ENCODE measurements around the gene TRPM7. TPM values are rescaled to one million over a fixed set of nuclear protein-coding genes. Genes with fewer than 3 reads are reported as not detected.
"Not testable (repeated sequence)": the region's sequence is repeated elsewhere in the genome, so short reads cannot be mapped to it uniquely, and the experiment has no call there.

Gene TRPM7
- total RNA-seq, 2 experiments from 2014 or later: 29.0 to 30.0 TPM

DNA sequence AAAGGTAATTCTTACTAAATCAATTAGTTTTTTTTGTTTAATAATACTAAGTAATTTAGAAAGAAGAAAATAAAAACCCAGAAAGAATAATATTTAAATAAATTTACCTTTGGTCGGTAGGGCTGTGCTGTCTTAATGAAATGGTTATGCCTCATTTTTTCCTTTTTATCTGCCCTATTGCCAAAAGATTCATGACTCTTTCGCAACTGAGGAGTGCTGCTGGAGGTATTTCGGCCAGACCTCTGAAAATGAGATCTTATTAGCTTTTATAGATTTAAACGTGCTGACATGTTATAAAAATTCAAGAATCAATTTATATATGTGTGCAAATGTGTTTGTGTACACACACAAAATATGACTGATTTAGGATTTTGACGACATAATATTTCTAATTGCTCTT lies 73.0 kb downstream of the TRPM7 start:
- no peak overlapping the region for H3K4me3 ChIP-seq (ENCODE audit: low read length)
- no peak overlapping the region for H3K27ac Mint-ChIP-seq
- no peaks in the 10 kb centered on the region for H3K9me3 Mint-ChIP-seq
- peaks cover 69% of the 10 kb centered on the region for H3K36me3 Mint-ChIP-seq (ENCODE audit: low read depth)
- DNase-seq (no peak), ATAC-seq (ENCODE audit: poor library complexity) (no peak)
- H3K4me1 ChIP-seq (ENCODE audit: insufficient read depth, low read length): no peaks in the 10 kb centered on the region
- H3K9me3 ChIP-seq (ENCODE audit: control insufficient read depth in 1 of 2, insufficient read depth in 1 of 2, low read length in 2 of 2): no peaks in the 10 kb centered on the region
- CTCF ChIA-PET: no interaction called here
- POLR2A ChIA-PET: no interaction called here
- H3K4me1 Mint-ChIP-seq (ENCODE audit: low read depth): no peaks in the 10 kb centered on the region
- no peak overlapping the region for H3K4me3 Mint-ChIP-seq
- no peak overlapping the region for H3K27ac ChIP-seq (ENCODE audit: low read depth in 1 of 2, low read length in 2 of 2)
- peaks cover 63% of the 10 kb centered on the region for H3K36me3 ChIP-seq (ENCODE audit: insufficient read depth, low read length)
- H3K27me3 Mint-ChIP-seq: no peaks in the 10 kb centered on the region
- intact Hi-C loops (cut with DNase I, micrococcal nuclease): no loop called here
- TF ChIP-seq, protein P1, sequence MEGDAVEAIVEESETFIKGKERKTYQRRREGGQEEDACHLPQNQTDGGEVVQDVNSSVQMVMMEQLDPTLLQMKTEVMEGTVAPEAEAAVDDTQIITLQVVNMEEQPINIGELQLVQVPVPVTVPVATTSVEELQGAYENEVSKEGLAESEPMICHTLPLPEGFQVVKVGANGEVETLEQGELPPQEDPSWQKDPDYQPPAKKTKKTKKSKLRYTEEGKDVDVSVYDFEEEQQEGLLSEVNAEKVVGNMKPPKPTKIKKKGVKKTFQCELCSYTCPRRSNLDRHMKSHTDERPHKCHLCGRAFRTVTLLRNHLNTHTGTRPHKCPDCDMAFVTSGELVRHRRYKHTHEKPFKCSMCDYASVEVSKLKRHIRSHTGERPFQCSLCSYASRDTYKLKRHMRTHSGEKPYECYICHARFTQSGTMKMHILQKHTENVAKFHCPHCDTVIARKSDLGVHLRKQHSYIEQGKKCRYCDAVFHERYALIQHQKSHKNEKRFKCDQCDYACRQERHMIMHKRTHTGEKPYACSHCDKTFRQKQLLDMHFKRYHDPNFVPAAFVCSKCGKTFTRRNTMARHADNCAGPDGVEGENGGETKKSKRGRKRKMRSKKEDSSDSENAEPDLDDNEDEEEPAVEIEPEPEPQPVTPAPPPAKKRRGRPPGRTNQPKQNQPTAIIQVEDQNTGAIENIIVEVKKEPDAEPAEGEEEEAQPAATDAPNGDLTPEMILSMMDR (IDR thresholded peaks at IDR 0.05): no peak
- no peaks in the 10 kb centered on the region for H3K27me3 ChIP-seq (ENCODE audit: control insufficient read depth in 1 of 2, insufficient read depth in 2 of 2, low read length in 2 of 2)

DNA sequence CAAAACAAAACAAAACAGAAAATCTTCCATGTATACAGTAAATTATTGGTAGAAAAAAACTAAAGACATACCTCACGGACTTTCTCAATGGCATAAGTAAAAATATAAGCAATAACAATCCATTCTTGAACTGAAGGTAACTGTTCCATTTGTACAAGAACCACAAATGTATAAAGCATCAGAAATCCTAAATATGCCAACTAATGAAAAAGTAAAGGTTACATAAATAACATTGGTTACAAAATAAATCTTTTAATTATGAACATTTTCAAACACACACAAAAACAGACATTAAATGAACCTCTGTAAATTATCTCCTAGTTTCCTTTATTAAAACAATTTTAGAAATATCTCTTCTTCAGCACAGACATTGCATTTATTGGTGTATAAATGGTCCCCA lies 79.5 kb downstream of the TRPM7 start:
- Histone ChIP-seq H3K9me3 (ENCODE audit: control insufficient read depth in 1 of 2, insufficient read depth in 1 of 2, low read length in 2 of 2) (no peaks in the 10 kb centered on the region), H3K4me3 (ENCODE audit: low read length) (no peak overlapping the region), H3K36me3 (ENCODE audit: insufficient read depth, low read length) (peaks cover 71% of the 10 kb centered on the region), H3K27ac (ENCODE audit: low read depth in 1 of 2, low read length in 2 of 2) (no peak overlapping the region), H3K27me3 (ENCODE audit: control insufficient read depth in 1 of 2, insufficient read depth in 2 of 2, low read length in 2 of 2) (no peaks in the 10 kb centered on the region), H3K4me1 (ENCODE audit: insufficient read depth, low read length) (no peaks in the 10 kb centered on the region)
- TF ChIP-seq, protein P1 (IDR thresholded peaks at IDR 0.05): no peak
- H3K36me3 Mint-ChIP-seq (ENCODE audit: low read depth): peaks cover 90% of the 10 kb centered on the region
- DNase-seq (no peak), ATAC-seq (ENCODE audit: poor library complexity) (no peak)
- ChIA-PET CTCF (no interaction called here), POLR2A (no interaction called here)
- H3K4me3 Mint-ChIP-seq: no peak overlapping the region
- H3K4me1 Mint-ChIP-seq (ENCODE audit: low read depth): no peaks in the 10 kb centered on the region
- intact Hi-C loops (cut with DNase I, micrococcal nuclease): no loop called here
- no peaks in the 10 kb centered on the region for H3K27me3 Mint-ChIP-seq
- no peak overlapping the region for H3K27ac Mint-ChIP-seq
- peaks cover 2% of the 10 kb centered on the region for H3K9me3 Mint-ChIP-seq

DNA sequence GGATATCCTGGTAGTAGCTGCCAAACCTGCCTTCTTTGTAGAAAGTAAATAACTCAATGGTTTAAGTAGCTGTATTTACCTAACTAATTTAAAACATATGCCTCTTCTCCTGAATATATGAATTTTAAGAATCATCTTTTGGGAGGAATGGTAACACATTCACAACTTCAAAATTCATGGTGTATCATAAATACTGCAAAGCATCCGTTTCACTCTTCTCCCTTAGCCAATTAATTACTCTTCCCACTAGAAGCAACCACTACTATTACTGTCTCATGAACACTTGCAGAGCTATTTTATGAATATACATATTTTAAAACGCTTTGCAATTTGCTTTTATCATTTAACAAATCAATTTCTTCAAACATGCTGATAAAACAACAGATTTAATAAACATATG lies 81.1 kb downstream of the TRPM7 start:
- no peak overlapping the region for H3K4me3 Mint-ChIP-seq
- H3K4me1 Mint-ChIP-seq (ENCODE audit: low read depth): no peaks in the 10 kb centered on the region
- Histone ChIP-seq H3K27me3 (ENCODE audit: control insufficient read depth in 1 of 2, insufficient read depth in 2 of 2, low read length in 2 of 2) (no peaks in the 10 kb centered on the region), H3K4me3 (ENCODE audit: low read length) (no peak overlapping the region), H3K36me3 (ENCODE audit: insufficient read depth, low read length) (peaks cover 60% of the 10 kb centered on the region), H3K27ac (ENCODE audit: low read depth in 1 of 2, low read length in 2 of 2) (no peak overlapping the region), H3K9me3 (ENCODE audit: control insufficient read depth in 1 of 2, insufficient read depth in 1 of 2, low read length in 2 of 2) (no peaks in the 10 kb centered on the region), H3K4me1 (ENCODE audit: insufficient read depth, low read length) (no peaks in the 10 kb centered on the region)
- peaks cover 2% of the 10 kb centered on the region for H3K9me3 Mint-ChIP-seq
- peaks cover 80% of the 10 kb centered on the region for H3K36me3 Mint-ChIP-seq (ENCODE audit: low read depth)
- intact Hi-C loops (cut with DNase I, micrococcal nuclease): no loop called here
- TF ChIP-seq, protein P1 (IDR thresholded peaks at IDR 0.05): no peak
- ATAC-seq (ENCODE audit: poor library complexity) (no peak), DNase-seq (no peak)
- POLR2A ChIA-PET: no interaction called here
- CTCF ChIA-PET: interaction anchor here (1.3 kb wide), 1 partner anchor 40 kb away, joined by 4 read pairs; no protein-coding TSS in a partner anchor
- no peaks in the 10 kb centered on the region for H3K27me3 Mint-ChIP-seq
- H3K27ac Mint-ChIP-seq: no peak overlapping the region

DNA sequence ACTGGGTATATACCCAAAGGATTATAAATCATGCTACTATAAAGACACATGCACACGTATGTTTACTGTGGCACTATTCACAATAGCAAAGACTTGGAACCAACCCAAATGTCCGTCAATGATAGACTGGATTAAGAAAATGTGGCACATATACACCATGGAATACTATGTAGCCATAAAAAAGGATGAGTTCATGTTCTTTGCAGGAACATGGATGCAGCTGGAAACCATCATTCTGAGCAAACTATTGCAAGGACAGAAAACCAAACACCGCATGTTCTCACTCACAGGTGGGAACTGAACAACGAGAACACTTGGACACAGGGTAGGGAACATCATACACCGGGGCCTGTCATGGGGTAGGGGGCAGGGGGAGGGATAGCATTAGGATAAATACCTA lies 84.6 kb downstream of the TRPM7 start:
- H3K27me3 ChIP-seq (ENCODE audit: control insufficient read depth in 1 of 2, insufficient read depth in 2 of 2, low read length in 2 of 2); H3K27ac Mint-ChIP-seq; POLR2A ChIA-PET; H3K9me3 ChIP-seq (ENCODE audit: control insufficient read depth in 1 of 2, insufficient read depth in 1 of 2, low read length in 2 of 2); H3K4me1 Mint-ChIP-seq (ENCODE audit: low read depth); ATAC-seq (ENCODE audit: poor library complexity); H3K4me3 Mint-ChIP-seq; H3K27me3 Mint-ChIP-seq; H3K4me3 ChIP-seq (ENCODE audit: low read length); DNase-seq; H3K27ac ChIP-seq (ENCODE audit: low read depth in 1 of 2, low read length in 2 of 2); H3K9me3 Mint-ChIP-seq; intact Hi-C loops (cut with DNase I, micrococcal nuclease); H3K4me1 ChIP-seq (ENCODE audit: insufficient read depth, low read length): not testable (repeated sequence)
- CTCF ChIA-PET: interaction anchor here (0.7 to 1.2 kb wide), 2 partner anchors 34 to 39 kb away, joined by 3 read pairs; no protein-coding TSS in a partner anchor
- H3K36me3 ChIP-seq (ENCODE audit: insufficient read depth, low read length): peaks cover 55% of the 10 kb centered on the region
- peaks cover 79% of the 10 kb centered on the region for H3K36me3 Mint-ChIP-seq (ENCODE audit: low read depth)

All from CD4-positive, alpha-beta T cell (primary cell).